BLaER1 treated with 17β-estradiol and CSF1 and Interleukin-3, amounts not matched to agents 10 nM and 100 nM (cell line): Measurements from ENCODE around the gene CPNE7.
"Not testable (repeated sequence)": the region's sequence is repeated elsewhere in the genome, so short reads cannot be mapped to it uniquely, and the experiment has no call there.

Experiments
- H3K27ac ChIP-seq, 11 experiments: shearing (Covaris generic); formaldehyde crosslinking; 2 replicates each; pipeline ENCODE4 v1.8.1; 2022
- H3K27me3 ChIP-seq, 11 experiments: shearing (Covaris generic); formaldehyde crosslinking; 2 replicates each; pipeline ENCODE4 v1.8.1; 2022
- H3K36me3 ChIP-seq, 11 experiments: shearing (Covaris generic); formaldehyde crosslinking; 2 replicates each; pipeline ENCODE4 v1.8.1; 2022
- H3K4me1 ChIP-seq, 10 experiments: shearing (Covaris generic); formaldehyde crosslinking; 2 replicates each; pipeline ENCODE4 v1.8.1; 2022
- H3K4me2 ChIP-seq, 11 experiments: shearing (Covaris generic); formaldehyde crosslinking; 2 replicates each; pipeline ENCODE4 v1.8.1; 2022
- H3K4me3 ChIP-seq, 10 experiments: shearing (Covaris generic); formaldehyde crosslinking; 2 replicates each; pipeline ENCODE4 v1.8.1; 2022
- H3K9ac ChIP-seq, 11 experiments: shearing (Covaris generic); formaldehyde crosslinking; 2 replicates each; pipeline ENCODE4 v1.8.1; 2022
- H3K9me3 ChIP-seq, 11 experiments: shearing (Covaris generic); formaldehyde crosslinking; replicated peaks in 1 of 11; 2 replicates each; pipeline ENCODE4 v1.8.1; 2022
- H4K20me1 ChIP-seq, 11 experiments: shearing (Covaris generic); formaldehyde crosslinking; 2 replicates each; pipeline ENCODE4 v1.8.1; 2022
- Cebpa-rat ChIP-seq, 11 experiments: shearing (Covaris generic); IDR thresholded peaks; 2 replicates each; pipeline ENCODE4 v1.8.1; 2022

CPNE7 gene

GRCh38 chr16:89586218-89586617 is 10.7 kb downstream of the CPNE7 start:
- Histone ChIP-seq H3K36me3 (peaks cover 0 to 72% (median 63%) of the 10 kb centered on the region in 11 experiments; a peak in 18 of 22 replicates), H3K4me1 (peaks cover 13 to 33% (median 25%) of the 10 kb centered on the region in 10 experiments), H3K27me3 (peaks cover 0 to 6% (median 0%) of the 10 kb centered on the region in 11 experiments; a peak in 3 of 22 replicates), H4K20me1 (peaks cover 0 to 64% (median 37%) of the 10 kb centered on the region in 11 experiments; a peak in 18 of 22 replicates), H3K27ac (no peak overlapping the region), H3K4me2 (no peak overlapping the region), H3K9me3 (peaks cover 0 to 4% (median 3%) of the 10 kb centered on the region in 11 experiments; a peak in 6 of 22 replicates), H3K4me3 (no peak overlapping the region), H3K9ac (no peak overlapping the region)
- TF ChIP-seq Cebpa-rat (IDR thresholded peaks at IDR 0.05) = no peak

- Histone ChIP-seq H3K36me3 (peaks cover 0 to 70% (median 64%) of the 10 kb centered on the region in 11 experiments; a peak in 18 of 22 replicates), H3K4me2 (no peak overlapping the region), H3K27ac (no peak overlapping the region)
These were observed 11.3 kb downstream of the CPNE7 start for GRCh38 chr16:89586853-89587252.

GRCh38 chr16:89587676-89588075 is 12.1 kb downstream of the CPNE7 start:
- H3K9me3 ChIP-seq, H3K27me3 ChIP-seq, H3K4me2 ChIP-seq, H3K27ac ChIP-seq, H3K4me3 ChIP-seq, H3K9ac ChIP-seq: not testable (repeated sequence)
- Histone ChIP-seq H4K20me1 (peaks cover 0 to 49% (median 29%) of the 10 kb centered on the region in 11 experiments; a peak in 18 of 22 replicates), H3K4me1 (peaks cover 6 to 23% (median 20%) of the 10 kb centered on the region in 10 experiments; a peak in 19 of 20 replicates), H3K36me3 (peaks cover 0 to 69% (median 57%) of the 10 kb centered on the region in 11 experiments; a peak in 18 of 22 replicates)

More at GRCh38 chr16:89586853-89587252, 11.3 kb downstream of the CPNE7 start:
- Histone ChIP-seq H3K9ac (no peak overlapping the region), H3K9me3 (peaks cover 0 to 4% (median 3%) of the 10 kb centered on the region in 11 experiments; a peak in 6 of 22 replicates), H3K27me3 (peaks cover 0 to 6% (median 0%) of the 10 kb centered on the region in 11 experiments; a peak in 3 of 22 replicates), H3K4me3 (no peak overlapping the region), H3K4me1 (peaks cover 13 to 31% (median 24%) of the 10 kb centered on the region in 10 experiments), H4K20me1 (peaks cover 0 to 57% (median 35%) of the 10 kb centered on the region in 11 experiments; a peak in 18 of 22 replicates)
- TF ChIP-seq Cebpa-rat (IDR thresholded peaks at IDR 0.05) = no peak

- peaks cover 0 to 40% (median 21%) of the 10 kb centered on the region in 11 experiments; a peak in 18 of 22 replicates for H4K20me1 ChIP-seq
- peaks cover 0 to 65% (median 48%) of the 10 kb centered on the region in 11 experiments; a peak in 18 of 22 replicates for H3K36me3 ChIP-seq
- peaks cover 6 to 23% (median 20%) of the 10 kb centered on the region in 10 experiments; a peak in 19 of 20 replicates for H3K4me1 ChIP-seq
- no peak overlapping the region for H3K9ac ChIP-seq
- no peak overlapping the region for H3K4me2 ChIP-seq
- H3K27me3 ChIP-seq = peaks cover 0 to 6% (median 0%) of the 10 kb centered on the region in 11 experiments; a peak in 3 of 22 replicates
- TF ChIP-seq Cebpa-rat (IDR thresholded peaks at IDR 0.05) = no peak
- H3K4me3 ChIP-seq = no peak overlapping the region
- H3K27ac ChIP-seq = no peak overlapping the region
- H3K9me3 ChIP-seq = peaks cover 0 to 4% (median 3%) of the 10 kb centered on the region in 11 experiments; a peak in 6 of 22 replicates
These were observed 13.0 kb downstream of the CPNE7 start for GRCh38 chr16:89588413-89589109.

GRCh38 chr16:89589241-89589926 is 13.8 kb downstream of the CPNE7 start:
- TF ChIP-seq Cebpa-rat (IDR thresholded peaks at IDR 0.05) = no peak
- no peak overlapping the region for H3K4me3 ChIP-seq
- peaks cover 0 to 32% (median 13%) of the 10 kb centered on the region in 11 experiments; a peak in 17 of 22 replicates for H4K20me1 ChIP-seq
- peaks cover 6 to 23% (median 19%) of the 10 kb centered on the region in 10 experiments; a peak in 19 of 20 replicates for H3K4me1 ChIP-seq
- H3K36me3 ChIP-seq = peaks cover 0 to 60% (median 42%) of the 10 kb centered on the region in 11 experiments; a peak in 16 of 22 replicates
- H3K27ac ChIP-seq = no peak overlapping the region
- no peak overlapping the region for H3K9ac ChIP-seq
- peaks cover 0 to 6% (median 0%) of the 10 kb centered on the region in 11 experiments; a peak in 3 of 22 replicates for H3K27me3 ChIP-seq
- no peak overlapping the region for H3K4me2 ChIP-seq
- H3K9me3 ChIP-seq = peaks cover 0 to 4% (median 3%) of the 10 kb centered on the region in 11 experiments; a peak in 6 of 22 replicates

GRCh38 chr16:89593841-89594240 is 18.3 kb downstream of the CPNE7 start:
- peak overlapping the region in 1 of 11 experiments; percentile 35; a peak in 1 of 22 replicates for H3K9ac ChIP-seq
- no peak overlapping the region for H3K4me3 ChIP-seq
- H3K9me3 ChIP-seq = no peaks in the 10 kb centered on the region
- no peak for TF ChIP-seq Cebpa-rat (IDR thresholded peaks at IDR 0.05)
- no peaks in the 10 kb centered on the region for H3K27me3 ChIP-seq
- H3K36me3 ChIP-seq = peaks cover 0 to 61% (median 45%) of the 10 kb centered on the region in 11 experiments; a peak in 19 of 22 replicates
- peaks cover 0 to 30% (median 0%) of the 10 kb centered on the region in 11 experiments; a peak in 4 of 22 replicates for H4K20me1 ChIP-seq
- H3K4me1 ChIP-seq = peaks cover 0 to 24% (median 17%) of the 10 kb centered on the region in 10 experiments; a peak in 14 of 20 replicates
- H3K4me2 ChIP-seq = peak overlapping the region in 8 of 11 experiments; percentile 2 to 73 (median 51); a peak in 13 of 22 replicates
- no peak overlapping the region for H3K27ac ChIP-seq

- Histone ChIP-seq H3K4me2 (peak overlapping the region in 5 of 11 experiments; percentile 12 to 73 (median 61); a peak in 3 of 22 replicates), H3K4me1 (peaks cover 0 to 41% (median 30%) of the 10 kb centered on the region in 10 experiments; a peak in 14 of 20 replicates), H3K9ac (no peak overlapping the region)
These were observed 19.9 kb downstream of the CPNE7 start for GRCh38 chr16:89595330-89596060.

More at GRCh38 chr16:89595330-89596060, 19.9 kb downstream of the CPNE7 start:
- H3K9me3 ChIP-seq = no peaks in the 10 kb centered on the region
- peaks cover 0 to 46% (median 31%) of the 10 kb centered on the region in 11 experiments; a peak in 19 of 22 replicates for H3K36me3 ChIP-seq
- H3K27ac ChIP-seq = no peak overlapping the region
- no peak overlapping the region for H3K4me3 ChIP-seq
- H4K20me1 ChIP-seq = peaks cover 0 to 37% (median 0%) of the 10 kb centered on the region in 11 experiments; a peak in 3 of 22 replicates
- no peak for TF ChIP-seq Cebpa-rat (IDR thresholded peaks at IDR 0.05)
- H3K27me3 ChIP-seq = no peaks in the 10 kb centered on the region
